T-cell (primary cell): ENCODE results near the gene SMS. TPM values are rescaled to one million over a fixed set of nuclear protein-coding genes. Genes with fewer than 3 reads are reported as not detected.

Experiments
- ATAC-seq, 4 experiments: fragments of 200-7000 bp in 3 of 4; fragments of 150-1000 bp in 1 of 4; cut with Tn5 transposase; replicated peaks in 1 of 4; 1 replicate in 3 of 4; 2 replicates in 1 of 4; pipeline ENCODE4 v1.10.0; 2021; ENCODE audit warnings: moderate library complexity in 3 of 4, mild to moderate bottlenecking in 2 of 4, moderate number of reproducible peaks in 1 of 4
- CTCF ChIA-PET, 2 donors: fragments of 300-600 bp; sonication (Branson Sonifier 250); formaldehyde crosslinking; loops; one replicate each; lab custom pipeline; 2022; ENCODE audit warnings: antibody characterized with exemption in 2 of 2; lab: Charles Lee
- POLR2A ChIA-PET, 2 donors: fragments of 300-600 bp; sonication (Branson Sonifier 250); formaldehyde crosslinking; loops; one replicate each; lab custom pipeline; 2022; ENCODE audit warnings: antibody characterized with exemption in 2 of 2; lab: Charles Lee
- DNase-seq, 35 experiments: peaks; one replicate each; pipeline versions ENCODE4 v3.0.0 to v3.0.0-alpha.2; 2013 to 2023
- H3K27ac ChIP-seq: one replicate; pipeline ENCODE4 v1.5.1; 2013; ENCODE audit warnings: low read length
- H3K27me3 ChIP-seq, 2 experiments: replicated peaks in 1 of 2; 1 replicate in 1 of 2; 2 replicates in 1 of 2; pipeline versions ENCODE4 v1.6.1 to v1.7.0; 2013; ENCODE audit warnings: low read length in 1 of 2, mixed read lengths in 1 of 2; ENCODE audit not compliant: control insufficient read depth in 2 of 2, insufficient read depth in 2 of 2; ENCODE audit errors: extremely low read depth in 1 of 2
- H3K36me3 ChIP-seq, 2 donors: 1 replicate in 1 of 2; 2 replicates in 1 of 2; pipeline versions ENCODE4 v1.6.1 to v1.7.0; 2013; ENCODE audit warnings: low read length in 1 of 2; ENCODE audit not compliant: control insufficient read depth in 2 of 2, insufficient read depth in 1 of 2; ENCODE audit errors: extremely low read depth in 1 of 2
- H3K4me1 ChIP-seq, 2 experiments: 1 replicate in 1 of 2; 2 replicates in 1 of 2; pipeline versions ENCODE4 v1.6.1 to v1.7.0; 2013; ENCODE audit warnings: low read length in 2 of 2, mixed read lengths in 1 of 2; ENCODE audit not compliant: insufficient read depth in 2 of 2, control insufficient read depth in 1 of 2; ENCODE audit errors: extremely low read depth in 1 of 2
- H3K4me3 ChIP-seq, 2 donors: 1 replicate in 1 of 2; 2 replicates in 1 of 2; pipeline versions ENCODE4 v1.5.1 to v1.7.0; 2013; ENCODE audit warnings: mild to moderate bottlenecking in 2 of 2, low read length in 1 of 2, moderate library complexity in 1 of 2; ENCODE audit not compliant: control insufficient read depth in 1 of 2; ENCODE audit errors: extremely low read depth in 1 of 2
- H3K9me3 ChIP-seq: 2 replicates; pipeline ENCODE4 v1.7.0; 2013
- H3K27ac Mint-ChIP-seq, 2 donors: one replicate each; pipeline ENCODE4 v1.8.0; 2020 to 2021; ENCODE audit warnings: mild to moderate bottlenecking in 2 of 2, mixed read lengths in 2 of 2
- H3K27me3 Mint-ChIP-seq, 2 donors: one replicate each; pipeline ENCODE4 v1.8.0; 2021 to 2022; ENCODE audit warnings: mixed read lengths in 2 of 2
- H3K36me3 Mint-ChIP-seq: one replicate; pipeline ENCODE4 v1.8.0; 2021; ENCODE audit warnings: mixed read lengths
- H3K4me1 Mint-ChIP-seq, 3 donors: one replicate each; pipeline ENCODE4 v1.8.0; 2020 to 2022; ENCODE audit warnings: mixed read lengths in 3 of 3, mild to moderate bottlenecking in 1 of 3
- H3K4me3 Mint-ChIP-seq, 3 donors: one replicate each; pipeline ENCODE4 v1.8.0; 2020 to 2022; ENCODE audit warnings: mild to moderate bottlenecking in 3 of 3, mixed read lengths in 3 of 3, moderate library complexity in 3 of 3
- H3K9me3 Mint-ChIP-seq, 3 donors: one replicate each; pipeline ENCODE4 v1.8.0; 2020 to 2022; ENCODE audit warnings: mixed read lengths in 3 of 3
- WGBS: methylation state at CpG from one replicate; pipeline ENCODE4 v1.1.5; 2013; ENCODE audit warnings: missing lambda C conversion rate; ENCODE audit not compliant: insufficient coverage; 5-methylcytosine and 5-hydroxymethylcytosine counted together
- total RNA-seq, 35 experiments: library from RNA in 6 of 35; stranded (reverse) in 6 of 35; fragments of 120-200 nt in 1 of 35; gene quantifications; one replicate each; pipeline versions ENCODE4 v1.2.1 to v1.2.4 and lab custom pipeline; 2013 to 2026

The SMS gene
- total RNA-seq, 5 donors from 2014 or later (not counting 1 experiment from before 2014, with no cell fraction given) = 17.2 to 21.9 (median 18.5) TPM

DNA sequence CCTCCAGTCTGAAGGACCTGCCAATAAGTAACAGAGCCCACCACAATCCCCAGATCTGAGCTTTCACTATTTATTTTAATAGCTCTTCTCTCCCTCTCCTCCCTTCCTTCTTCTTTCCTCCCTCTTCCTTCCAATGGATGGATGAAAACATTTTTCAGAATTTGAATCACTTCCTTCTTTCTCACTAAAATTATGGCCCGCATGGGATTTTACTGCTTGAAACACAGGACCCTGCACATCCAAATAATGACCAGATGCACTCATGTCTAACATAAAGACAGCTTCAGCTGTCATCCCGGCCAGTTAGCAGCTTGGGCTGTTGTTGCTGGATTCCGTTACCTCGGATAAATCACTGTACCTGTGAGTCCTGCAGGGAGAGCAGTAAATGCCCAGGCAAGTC is 86.2 kb downstream of the SMS start:
- H3K27me3 Mint-ChIP-seq = no peaks in the 10 kb centered on the region
- H3K4me3 Mint-ChIP-seq = no peak overlapping the region
- no peak for ATAC-seq
- H3K36me3 ChIP-seq = no peaks in the 10 kb centered on the region
- H3K4me1 ChIP-seq = no peaks in the 10 kb centered on the region
- ChIA-PET CTCF (no interaction called here), POLR2A (no interaction called here)
- no peak for DNase-seq
- no peaks in the 10 kb centered on the region for H3K27me3 ChIP-seq
- H3K27ac ChIP-seq = no peak overlapping the region
- H3K36me3 Mint-ChIP-seq = no peaks in the 10 kb centered on the region
- no peaks in the 10 kb centered on the region for H3K9me3 ChIP-seq
- no peaks in the 10 kb centered on the region for H3K9me3 Mint-ChIP-seq
- no peaks in the 10 kb centered on the region for H3K4me1 Mint-ChIP-seq
- H3K4me3 ChIP-seq = no peak overlapping the region
- 100% methylated on average over 1 of the region's 4 CpGs for WGBS
- H3K27ac Mint-ChIP-seq = no peak overlapping the region

DNA sequence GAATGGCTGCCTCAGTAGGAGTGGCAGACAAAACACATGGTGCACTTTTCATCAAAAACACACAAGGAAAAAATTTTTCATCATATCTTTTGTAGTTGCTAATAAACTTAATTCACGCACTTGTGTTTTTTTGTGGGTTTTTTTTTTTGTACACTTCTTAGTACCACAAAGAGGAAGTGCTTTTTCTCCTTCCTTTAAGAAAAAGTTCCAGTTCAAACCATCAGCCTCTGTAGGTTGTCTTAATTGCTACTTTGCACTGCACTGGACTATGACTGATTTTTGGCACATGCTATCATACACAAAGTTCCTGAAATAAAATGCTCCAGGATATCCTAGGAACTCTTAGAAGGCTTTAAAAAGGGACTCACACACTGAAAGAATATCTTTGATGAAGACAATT is 91.6 kb downstream of the SMS start, which contains the start of gene PHEX:
Gene PHEX, plus strand, starts transcription at position 242 of the 400 bp plus-strand sequence. CDS start 681 bp downstream, outside the sequence.
- WGBS = no CpG with 5 or more reads among the region's 1 CpG
- CTCF ChIA-PET = no interaction called here
- POLR2A ChIA-PET = no interaction called here
- H3K9me3 Mint-ChIP-seq = no peaks in the 10 kb centered on the region
- H3K27me3 Mint-ChIP-seq = no peaks in the 10 kb centered on the region
- H3K4me1 Mint-ChIP-seq = no peaks in the 10 kb centered on the region
- no peak within 1 kb of the TSS for H3K27ac ChIP-seq
- no peaks in the 10 kb centered on the region for H3K36me3 Mint-ChIP-seq
- H3K4me1 ChIP-seq = no peaks in the 10 kb centered on the region
- no peak within 1 kb of the TSS for H3K4me3 Mint-ChIP-seq
- H3K36me3 ChIP-seq = no peaks in the 10 kb centered on the region
- no peaks in the 10 kb centered on the region for H3K9me3 ChIP-seq
- H3K4me3 ChIP-seq = no peak within 1 kb of the TSS
- H3K27me3 ChIP-seq = no peaks in the 10 kb centered on the region
- H3K27ac Mint-ChIP-seq = no peak within 1 kb of the TSS
- DNase-seq (no peak), ATAC-seq (no peak)

GRCh38 chrX:22032506-22032905 is 92.0 kb downstream of the SMS start:
- CTCF ChIA-PET = no interaction called here
- Mint-ChIP-seq H3K4me1 (no peaks in the 10 kb centered on the region), H3K9me3 (no peaks in the 10 kb centered on the region), H3K4me3 (no peak overlapping the region), H3K27me3 (no peaks in the 10 kb centered on the region), H3K27ac (no peak overlapping the region), H3K36me3 (no peaks in the 10 kb centered on the region)
- Histone ChIP-seq H3K27me3 (no peaks in the 10 kb centered on the region), H3K27ac (no peak overlapping the region), H3K9me3 (no peaks in the 10 kb centered on the region), H3K36me3 (no peaks in the 10 kb centered on the region), H3K4me1 (no peaks in the 10 kb centered on the region), H3K4me3 (no peak overlapping the region)
- WGBS = no CpG with 5 or more reads among the region's 6 CpGs
- POLR2A ChIA-PET = no interaction called here
- ATAC-seq = no peak
- DNase-seq = no peak

GRCh38 chrX:22033818-22034217 is 93.3 kb downstream of the SMS start:
- Mint-ChIP-seq H3K9me3 (no peaks in the 10 kb centered on the region), H3K4me1 (no peaks in the 10 kb centered on the region), H3K27me3 (no peaks in the 10 kb centered on the region), H3K27ac (no peak overlapping the region), H3K36me3 (no peaks in the 10 kb centered on the region), H3K4me3 (no peak overlapping the region)
- Histone ChIP-seq H3K27ac (no peak overlapping the region), H3K9me3 (no peaks in the 10 kb centered on the region), H3K4me3 (no peak overlapping the region), H3K27me3 (no peaks in the 10 kb centered on the region), H3K36me3 (no peaks in the 10 kb centered on the region), H3K4me1 (no peaks in the 10 kb centered on the region)
- no CpG with 5 or more reads among the region's 5 CpGs for WGBS
- ATAC-seq = no peak
- ChIA-PET POLR2A (no interaction called here), CTCF (no interaction called here)
- no peak for DNase-seq

DNA sequence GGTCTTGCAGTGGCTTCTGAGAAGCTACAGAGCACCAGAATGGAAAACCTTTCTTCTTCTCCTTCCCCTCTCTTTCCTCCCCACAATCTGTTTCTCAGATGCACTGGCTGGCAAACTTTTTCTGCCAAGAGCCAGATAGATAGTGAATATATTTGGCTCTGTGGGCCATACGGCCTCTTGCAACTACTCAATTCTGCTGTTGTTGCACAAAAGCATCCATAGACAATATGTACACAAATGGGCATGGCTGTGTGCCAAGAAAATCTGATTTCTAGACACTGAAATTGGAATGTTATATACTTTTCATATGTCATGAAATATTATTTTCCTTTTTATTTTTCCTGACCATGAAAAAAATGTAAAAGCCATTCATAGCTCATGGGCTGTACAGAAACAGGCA is 94.7 kb downstream of the SMS start:
- Mint-ChIP-seq H3K4me1 (no peaks in the 10 kb centered on the region), H3K4me3 (no peak overlapping the region), H3K36me3 (no peaks in the 10 kb centered on the region), H3K27ac (no peak overlapping the region), H3K9me3 (no peaks in the 10 kb centered on the region), H3K27me3 (no peaks in the 10 kb centered on the region)
- no peak for DNase-seq
- Histone ChIP-seq H3K9me3 (no peaks in the 10 kb centered on the region), H3K36me3 (no peaks in the 10 kb centered on the region), H3K4me1 (no peaks in the 10 kb centered on the region), H3K4me3 (no peak overlapping the region), H3K27me3 (no peaks in the 10 kb centered on the region), H3K27ac (no peak overlapping the region)
- CTCF ChIA-PET = no interaction called here
- no CpG with 5 or more reads among the region's 1 CpG for WGBS
- no peak for ATAC-seq
- POLR2A ChIA-PET = no interaction called here

- WGBS = no CpG with 5 or more reads among the region's 2 CpGs
- DNase-seq (no peak), ATAC-seq (no peak)
- Mint-ChIP-seq H3K36me3 (no peaks in the 10 kb centered on the region), H3K4me3 (no peak overlapping the region), H3K27ac (no peak overlapping the region), H3K4me1 (no peaks in the 10 kb centered on the region), H3K9me3 (no peaks in the 10 kb centered on the region), H3K27me3 (no peaks in the 10 kb centered on the region)
- Histone ChIP-seq H3K27ac (no peak overlapping the region), H3K36me3 (no peaks in the 10 kb centered on the region), H3K4me3 (no peak overlapping the region), H3K4me1 (no peaks in the 10 kb centered on the region), H3K27me3 (no peaks in the 10 kb centered on the region), H3K9me3 (no peaks in the 10 kb centered on the region)
- POLR2A ChIA-PET = interaction anchor here in 1 of 2 donors (0.6 kb wide), 1 partner anchor 18 kb away, joined by 3 read pairs; no protein-coding TSS in a partner anchor
- CTCF ChIA-PET = interaction anchor here (0.6 to 1.0 kb wide), 3 partner anchors 13 to 64 kb away, joined by 3 to 5 read pairs (median 4); no protein-coding TSS in a partner anchor
Measured at GRCh38 chrX:22037225-22037624, 96.7 kb downstream of the SMS start.
